ENCODE data around the gene CDH22. TPM values are rescaled to one million over a fixed set of nuclear protein-coding genes. Genes with fewer than 3 reads are reported as not detected.
A peak's percentile ranks its signal among the peaks of the same experiment; 100 is the strongest.

The CDH22 gene
- total and polyA plus RNA-seq, 2 experiments from 2014 or later: 0.08 to 0.10 TPM

DNA sequence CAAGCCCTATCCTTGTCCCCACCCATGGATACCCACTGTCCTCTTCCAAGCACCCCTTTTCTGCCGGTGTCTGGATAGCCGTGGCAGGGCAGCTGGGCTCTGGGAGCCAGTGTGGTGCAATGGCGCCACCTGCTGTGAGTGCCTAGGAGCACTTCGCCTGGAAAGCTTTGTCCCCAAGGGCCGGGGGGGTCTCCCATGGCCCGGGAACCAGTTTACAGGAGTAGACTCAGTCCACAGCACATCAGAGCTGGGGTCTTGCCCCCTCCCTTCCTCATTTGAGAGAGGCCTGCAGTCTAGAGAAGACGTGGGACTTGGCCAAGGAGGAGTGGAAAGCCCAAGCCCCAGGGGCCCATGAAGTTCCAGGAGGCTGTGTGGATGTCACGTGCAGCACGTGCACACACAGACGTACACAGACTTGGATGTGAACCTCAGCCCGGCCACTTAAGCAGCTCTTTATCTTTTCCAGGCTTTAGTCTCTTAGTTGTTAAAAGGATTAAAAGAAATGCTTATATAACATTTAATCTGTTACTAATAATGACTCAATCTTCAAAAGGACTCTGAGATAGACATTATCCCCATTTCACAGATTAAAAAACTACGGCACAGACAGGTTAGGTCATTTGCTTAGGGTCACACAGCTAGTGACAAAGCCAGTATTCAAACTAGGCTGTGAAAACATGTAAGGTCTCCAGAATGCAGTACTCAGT, 40.9 kb upstream of the CDH22 start:
- Histone ChIP-seq H4K20me1 (replicated peaks; ENCODE audit: insufficient read depth) (no peaks in the 10 kb centered on the region), H2AFZ (no peak overlapping the region), H3K4me2 (peak overlapping the region; percentile 82; the same call in 1 of the 2 replicates), H3K9me2 (ENCODE audit: insufficient read depth) (no peaks in the 10 kb centered on the region), H3K79me2 (replicated peaks; ENCODE audit: insufficient read depth) (no peaks in the 10 kb centered on the region), H3K36me3 (ENCODE audit: insufficient read depth) (no peaks in the 10 kb centered on the region), H3K27ac (ENCODE audit: low read depth) (no peak overlapping the region), H3K4me1 (ENCODE audit: insufficient read depth) (peaks cover 17% of the 10 kb centered on the region), H3F3A (replicated peaks; ENCODE audit: low read depth) (no peaks in the 10 kb centered on the region), H3K27me3 (ENCODE audit: insufficient read depth) (peaks cover 5% of the 10 kb centered on the region; the same call in 1 of the 2 replicates), H3K4me3 (peak overlapping the region; percentile 46; the same call in 1 of the 2 replicates)
- peak; percentile 87 for DNase-seq (ENCODE audit: low spot score)
- ATAC-seq: peak; percentile 66
- H3K36me3 Mint-ChIP-seq (ENCODE audit: low read depth): peaks cover 17% of the 10 kb centered on the region
- peak overlapping the region; percentile 85 for H3K27ac Mint-ChIP-seq
- H3K4me1 Mint-ChIP-seq: peaks cover 43% of the 10 kb centered on the region
- H3K27me3 Mint-ChIP-seq (ENCODE audit: insufficient read depth, low read depth, poor library complexity): peaks cover 36% of the 10 kb centered on the region
- peak overlapping the region; percentile 56; the same call in 2 of the 3 replicates for H3K4me3 Mint-ChIP-seq
- TF ChIP-seq, protein P1, sequence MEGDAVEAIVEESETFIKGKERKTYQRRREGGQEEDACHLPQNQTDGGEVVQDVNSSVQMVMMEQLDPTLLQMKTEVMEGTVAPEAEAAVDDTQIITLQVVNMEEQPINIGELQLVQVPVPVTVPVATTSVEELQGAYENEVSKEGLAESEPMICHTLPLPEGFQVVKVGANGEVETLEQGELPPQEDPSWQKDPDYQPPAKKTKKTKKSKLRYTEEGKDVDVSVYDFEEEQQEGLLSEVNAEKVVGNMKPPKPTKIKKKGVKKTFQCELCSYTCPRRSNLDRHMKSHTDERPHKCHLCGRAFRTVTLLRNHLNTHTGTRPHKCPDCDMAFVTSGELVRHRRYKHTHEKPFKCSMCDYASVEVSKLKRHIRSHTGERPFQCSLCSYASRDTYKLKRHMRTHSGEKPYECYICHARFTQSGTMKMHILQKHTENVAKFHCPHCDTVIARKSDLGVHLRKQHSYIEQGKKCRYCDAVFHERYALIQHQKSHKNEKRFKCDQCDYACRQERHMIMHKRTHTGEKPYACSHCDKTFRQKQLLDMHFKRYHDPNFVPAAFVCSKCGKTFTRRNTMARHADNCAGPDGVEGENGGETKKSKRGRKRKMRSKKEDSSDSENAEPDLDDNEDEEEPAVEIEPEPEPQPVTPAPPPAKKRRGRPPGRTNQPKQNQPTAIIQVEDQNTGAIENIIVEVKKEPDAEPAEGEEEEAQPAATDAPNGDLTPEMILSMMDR (conservative IDR thresholded peaks at IDR 0.05; ENCODE audit: low read depth in 2 of 2): peak; percentile 76 to 95
- TF ChIP-seq JUNB (IDR thresholded peaks at IDR 0.05; ENCODE audit: unreplicated experiment): no peak
- no peak for TF ChIP-seq STAT1 (IDR thresholded peaks at IDR 0.05; ENCODE audit: unreplicated experiment)
- H3K9me3 Mint-ChIP-seq: no peaks in the 10 kb centered on the region

DNA sequence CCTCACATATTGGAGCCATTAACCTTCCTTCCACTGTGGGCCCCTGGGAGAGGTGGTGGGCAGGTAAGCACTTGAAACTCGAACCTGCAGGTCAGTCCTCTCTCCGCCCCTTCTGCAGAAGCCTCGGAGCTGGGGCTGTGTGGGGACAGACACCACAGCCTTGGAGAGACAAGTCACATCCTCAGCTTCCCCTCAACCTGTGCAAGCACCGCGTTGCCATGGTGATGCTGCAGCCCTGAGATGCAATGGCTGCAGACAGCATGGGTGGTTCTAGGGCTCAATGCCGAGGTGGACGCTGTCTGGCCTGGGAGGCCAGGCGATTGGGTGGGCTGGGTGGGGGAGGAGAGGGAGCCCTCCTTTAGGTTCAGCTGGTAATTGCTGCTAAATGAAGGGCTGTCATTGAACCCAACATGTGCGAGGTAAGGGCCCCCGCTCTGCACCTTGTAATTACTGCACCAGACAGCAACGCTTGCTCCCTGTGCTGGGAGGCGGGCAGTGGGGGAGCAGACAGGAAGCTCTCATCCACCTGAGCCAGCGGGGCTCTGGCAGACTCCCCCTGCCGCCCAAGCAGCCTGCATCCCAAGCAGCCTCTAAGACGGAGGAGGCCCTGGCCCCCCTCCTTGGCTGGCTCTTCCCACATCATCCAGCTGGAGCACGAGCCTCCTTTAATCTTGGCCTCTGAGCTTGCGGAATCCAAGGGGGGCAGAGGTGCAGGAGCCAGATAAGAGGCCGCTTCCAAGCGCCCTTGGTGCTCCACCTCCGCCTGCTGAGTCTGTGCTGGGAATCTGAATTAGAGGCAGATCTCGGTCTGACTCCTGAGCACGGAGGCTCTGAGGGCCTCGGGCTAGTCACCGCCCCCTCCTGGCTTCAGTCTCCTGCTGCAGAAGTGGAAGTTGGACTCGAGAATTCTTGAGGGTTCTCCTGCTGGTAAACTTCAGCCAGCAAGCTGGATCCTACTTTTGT, 39.8 kb upstream of the CDH22 start:
- peak; percentile 65 for ATAC-seq

More for the DNA sequence above, 39.8 kb upstream of the CDH22 start:
- H3K79me2 ChIP-seq (replicated peaks; ENCODE audit: insufficient read depth): no peaks in the 10 kb centered on the region
- H3K36me3 ChIP-seq (ENCODE audit: insufficient read depth): no peaks in the 10 kb centered on the region
- Mint-ChIP-seq H3K36me3 (ENCODE audit: low read depth) (peaks cover 17% of the 10 kb centered on the region), H3K9me3 (no peaks in the 10 kb centered on the region), H3K27ac (no peak overlapping the region), H3K4me1 (peaks cover 47% of the 10 kb centered on the region), H3K27me3 (ENCODE audit: insufficient read depth, low read depth, poor library complexity) (peaks cover 30% of the 10 kb centered on the region), H3K4me3 (peak overlapping the region; percentile 56)
- peaks cover 17% of the 10 kb centered on the region for H3K4me1 ChIP-seq (ENCODE audit: insufficient read depth)
- no peaks in the 10 kb centered on the region for H3K9me2 ChIP-seq (ENCODE audit: insufficient read depth)
- H2AFZ ChIP-seq: no peak overlapping the region
- H3K4me3 ChIP-seq: peak overlapping the region; percentile 46
- TF ChIP-seq, protein P2, sequence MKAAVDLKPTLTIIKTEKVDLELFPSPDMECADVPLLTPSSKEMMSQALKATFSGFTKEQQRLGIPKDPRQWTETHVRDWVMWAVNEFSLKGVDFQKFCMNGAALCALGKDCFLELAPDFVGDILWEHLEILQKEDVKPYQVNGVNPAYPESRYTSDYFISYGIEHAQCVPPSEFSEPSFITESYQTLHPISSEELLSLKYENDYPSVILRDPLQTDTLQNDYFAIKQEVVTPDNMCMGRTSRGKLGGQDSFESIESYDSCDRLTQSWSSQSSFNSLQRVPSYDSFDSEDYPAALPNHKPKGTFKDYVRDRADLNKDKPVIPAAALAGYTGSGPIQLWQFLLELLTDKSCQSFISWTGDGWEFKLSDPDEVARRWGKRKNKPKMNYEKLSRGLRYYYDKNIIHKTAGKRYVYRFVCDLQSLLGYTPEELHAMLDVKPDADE (IDR thresholded peaks at IDR 0.05): no peak
- TF ChIP-seq, protein P3, sequence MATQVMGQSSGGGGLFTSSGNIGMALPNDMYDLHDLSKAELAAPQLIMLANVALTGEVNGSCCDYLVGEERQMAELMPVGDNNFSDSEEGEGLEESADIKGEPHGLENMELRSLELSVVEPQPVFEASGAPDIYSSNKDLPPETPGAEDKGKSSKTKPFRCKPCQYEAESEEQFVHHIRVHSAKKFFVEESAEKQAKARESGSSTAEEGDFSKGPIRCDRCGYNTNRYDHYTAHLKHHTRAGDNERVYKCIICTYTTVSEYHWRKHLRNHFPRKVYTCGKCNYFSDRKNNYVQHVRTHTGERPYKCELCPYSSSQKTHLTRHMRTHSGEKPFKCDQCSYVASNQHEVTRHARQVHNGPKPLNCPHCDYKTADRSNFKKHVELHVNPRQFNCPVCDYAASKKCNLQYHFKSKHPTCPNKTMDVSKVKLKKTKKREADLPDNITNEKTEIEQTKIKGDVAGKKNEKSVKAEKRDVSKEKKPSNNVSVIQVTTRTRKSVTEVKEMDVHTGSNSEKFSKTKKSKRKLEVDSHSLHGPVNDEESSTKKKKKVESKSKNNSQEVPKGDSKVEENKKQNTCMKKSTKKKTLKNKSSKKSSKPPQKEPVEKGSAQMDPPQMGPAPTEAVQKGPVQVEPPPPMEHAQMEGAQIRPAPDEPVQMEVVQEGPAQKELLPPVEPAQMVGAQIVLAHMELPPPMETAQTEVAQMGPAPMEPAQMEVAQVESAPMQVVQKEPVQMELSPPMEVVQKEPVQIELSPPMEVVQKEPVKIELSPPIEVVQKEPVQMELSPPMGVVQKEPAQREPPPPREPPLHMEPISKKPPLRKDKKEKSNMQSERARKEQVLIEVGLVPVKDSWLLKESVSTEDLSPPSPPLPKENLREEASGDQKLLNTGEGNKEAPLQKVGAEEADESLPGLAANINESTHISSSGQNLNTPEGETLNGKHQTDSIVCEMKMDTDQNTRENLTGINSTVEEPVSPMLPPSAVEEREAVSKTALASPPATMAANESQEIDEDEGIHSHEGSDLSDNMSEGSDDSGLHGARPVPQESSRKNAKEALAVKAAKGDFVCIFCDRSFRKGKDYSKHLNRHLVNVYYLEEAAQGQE (IDR thresholded peaks at IDR 0.05; ENCODE audit: unreplicated experiment): no peak
- TF ChIP-seq, protein P1 (conservative IDR thresholded peaks at IDR 0.05; ENCODE audit: low read depth in 2 of 2): peak in 1 of 2 experiments; percentile 53; a peak in 3 of 4 replicates
- H3K4me2 ChIP-seq: peak overlapping the region; percentile 82
- H3K27me3 ChIP-seq (ENCODE audit: insufficient read depth): peaks cover 5% of the 10 kb centered on the region; the same call in 1 of the 2 replicates
- no peaks in the 10 kb centered on the region; the same call in 1 of the 2 replicates for H4K20me1 ChIP-seq (replicated peaks; ENCODE audit: insufficient read depth)
- 0 out of 2 replicates have a peak, but pooled peaks cover under 1% of the 10 kb centered on the region for H3F3A ChIP-seq (replicated peaks; ENCODE audit: low read depth)
- DNase-seq (ENCODE audit: low spot score): peak; percentile 79
- no peak overlapping the region for H3K27ac ChIP-seq (ENCODE audit: low read depth)

Data from GM23338 (cell line).